Endothelial cell of umbilical vein (primary cell): ENCODE data around the gene C1orf198. TPM values are rescaled to one million over a fixed set of nuclear protein-coding genes. Genes with fewer than 3 reads are reported as not detected.

ENCODE experiments used
- BruUV-seq: library from RNA; stranded (reverse); fragments of 400-500 nt; replicated peaks from 2 replicates; lab custom pipeline; 2021; lab: Mats Ljungman, UMichigan
- CTCF ChIA-PET: fragments of 300-600, 350-600 bp; sonication (Branson Sonifier 250); formaldehyde crosslinking; loops from one replicate; lab custom pipeline; 2021; ENCODE audit warnings: antibody characterized with exemption, inconsistent platforms; lab: Charles Lee
- POLR2A ChIA-PET: fragments of 300-600, 350-600 bp; sonication (Branson Sonifier 250); formaldehyde crosslinking; loops from one replicate; lab custom pipeline; 2021; ENCODE audit warnings: antibody characterized with exemption, inconsistent platforms; lab: Charles Lee
- DNase-seq: peaks from one replicate; pipeline ENCODE4 v3.0.0-alpha.2; 2011; ENCODE audit warnings: low read depth, low spot score
- FAIRE-seq: peaks from 2 replicates; lab custom pipeline; 2011; peaks lifted over from hg19 to GRCh38; lab: Jason Lieb, UNC
- H2AFZ ChIP-seq: 2 replicates; pipeline ENCODE4 v1.6.0; 2012; ENCODE audit warnings: low read depth, low read length, control low read depth, inconsistent platforms
- H3K27ac ChIP-seq: 2 replicates; pipeline ENCODE4 v1.5.1; 2011; ENCODE audit warnings: low read depth, mild to moderate bottlenecking, control low read depth, low read length, moderate library complexity; ENCODE audit not compliant: insufficient read depth
- H3K27me3 ChIP-seq, 2 experiments: 2 replicates each; pipeline versions ENCODE4 v1.6.0 to v1.6.1; 2011; ENCODE audit warnings: low read length in 2 of 2, mixed read lengths in 1 of 2; ENCODE audit not compliant: control insufficient read depth in 2 of 2, insufficient read depth in 2 of 2
- H3K36me3 ChIP-seq, 2 experiments: 2 replicates in 1 of 2; 3 replicates in 1 of 2; pipeline ENCODE4 v1.5.1; 2011; ENCODE audit warnings: low read length in 2 of 2, mild to moderate bottlenecking in 1 of 2, moderate library complexity in 1 of 2; ENCODE audit not compliant: control insufficient read depth in 2 of 2, insufficient read depth in 2 of 2; ENCODE audit errors: extremely low read depth in 1 of 2
- H3K4me1 ChIP-seq: 3 replicates; pipeline ENCODE4 v1.5.1; 2011; ENCODE audit warnings: mild to moderate bottlenecking, low read length; ENCODE audit not compliant: control insufficient read depth, insufficient read depth; ENCODE audit errors: extremely low read depth
- H3K4me2 ChIP-seq: 2 replicates; pipeline ENCODE4 v1.6.1; 2011; ENCODE audit warnings: low read length, control low read depth, mixed read lengths; ENCODE audit not compliant: insufficient read depth
- H3K4me3 ChIP-seq, 3 experiments: fragments of 200-600 bp in 1 of 3; sonication (generic), shearing (Covaris generic) in 1 of 3; replicated peaks in 1 of 3; 2 replicates each; pipeline ENCODE4 v1.5.1; 2011 to 2016; ENCODE audit warnings: control low read depth in 3 of 3, low read length in 3 of 3, mild to moderate bottlenecking in 2 of 3, inconsistent platforms in 1 of 3, low read depth in 1 of 3, moderate library complexity in 1 of 3; ENCODE audit not compliant: insufficient read depth in 1 of 3
- H3K79me2 ChIP-seq: 2 replicates; pipeline ENCODE4 v1.6.0; 2012; ENCODE audit warnings: low read length, inconsistent platforms; ENCODE audit not compliant: control insufficient read depth, insufficient read depth
- H3K9ac ChIP-seq: replicated peaks from 2 replicates; pipeline ENCODE3; 2011; ENCODE audit warnings: low read length, control low read depth; ENCODE audit not compliant: insufficient read depth; ENCODE audit errors: extremely low read depth
- H3K9me1 ChIP-seq: replicated peaks from 3 replicates; pipeline ENCODE4 v1.6.0; 2011; ENCODE audit warnings: mild to moderate bottlenecking, low read length; ENCODE audit not compliant: control insufficient read depth, insufficient read depth; ENCODE audit errors: extremely low read depth
- H3K9me3 ChIP-seq: replicated peaks from 2 replicates; pipeline ENCODE4 v1.5.1; 2012; ENCODE audit warnings: low read length, inconsistent platforms; ENCODE audit not compliant: control insufficient read depth, insufficient read depth
- H4K20me1 ChIP-seq: replicated peaks from 2 replicates; pipeline ENCODE3; 2011; ENCODE audit warnings: mild to moderate bottlenecking, low read length; ENCODE audit not compliant: control insufficient read depth, insufficient read depth; ENCODE audit errors: extremely low read depth
- FOS ChIP-seq: IDR thresholded peaks from 2 replicates; pipeline ENCODE4 v1.6.1; 2011; ENCODE audit warnings: mild to moderate bottlenecking, low read length, moderate library complexity, borderline replicate concordance; ENCODE audit not compliant: insufficient read depth
- GATA2 ChIP-seq: IDR thresholded peaks from 2 replicates; pipeline ENCODE4 v1.7.0; 2011; ENCODE audit warnings: low read depth, mild to moderate bottlenecking, moderate library complexity, mixed read lengths, low read length; ENCODE audit not compliant: insufficient read length, insufficient read depth
- JUN ChIP-seq: IDR thresholded peaks from 2 replicates; pipeline ENCODE4 v1.6.1; 2011; ENCODE audit warnings: borderline replicate concordance, low read depth; ENCODE audit not compliant: insufficient read length, insufficient read depth
- MYC ChIP-seq: IDR thresholded peaks from one replicate; pipeline ENCODE4 v1.6.1; 2011; ENCODE audit warnings: mild to moderate bottlenecking, low read depth, low read length
- dilution Hi-C: fragments of 300-500 bp; cut with MboI; formaldehyde crosslinking; loops from one replicate; pipeline ENCODE4 v1.15.0; 2019; ENCODE audit warnings: low sequenced_read_pairs; ENCODE audit not compliant: extremely low pct_ligation_motif_present
- intact Hi-C: fragments of 100-400 bp; cut with micrococcal nuclease; formaldehyde crosslinking; loops from one replicate; pipeline ENCODE4 v1.10.0; 2022
- polyA plus RNA-seq, 4 experiments: library from polyadenylated mRNA; depleted of rRNA in 3 of 4; stranded (reverse) in 3 of 4; unstranded in 1 of 4; fragments of >200 nt; gene quantifications; 2 replicates each; pipeline versions ENCODE4 v1.2.1 to v1.2.3, GENCODE V29; 2011 to 2012; ENCODE audit warnings: missing spikeins in 1 of 4
- total RNA-seq: library from RNA; stranded (reverse); gene quantifications from 2 replicates; pipeline ENCODE4 v1.2.3, GENCODE V29; 2021
- TF ChIP-seq, protein P1 (sequence below): IDR thresholded peaks from 2 replicates; pipeline ENCODE4 v1.6.1; 2011; ENCODE audit not compliant: insufficient read depth, insufficient read length
- TF ChIP-seq, protein P2 (sequence below), 2 donors: IDR thresholded peaks; 1 replicate in 1 of 2; 2 replicates in 1 of 2; pipeline ENCODE4 v1.5.1; 2011; ENCODE audit warnings: low read length in 2 of 2, mild to moderate bottlenecking in 2 of 2, moderate library complexity in 2 of 2, control low read depth in 1 of 2, inconsistent platforms in 1 of 2, low read depth in 1 of 2; ENCODE audit not compliant: insufficient read depth in 1 of 2; ENCODE audit errors: extremely low read depth in 1 of 2

C1orf198 gene
- total and polyA plus RNA-seq, 2 donors (not counting 3 experiments of a cell fraction or from before 2014, with no cell fraction given): 21.2 to 29.2 TPM

DNA sequence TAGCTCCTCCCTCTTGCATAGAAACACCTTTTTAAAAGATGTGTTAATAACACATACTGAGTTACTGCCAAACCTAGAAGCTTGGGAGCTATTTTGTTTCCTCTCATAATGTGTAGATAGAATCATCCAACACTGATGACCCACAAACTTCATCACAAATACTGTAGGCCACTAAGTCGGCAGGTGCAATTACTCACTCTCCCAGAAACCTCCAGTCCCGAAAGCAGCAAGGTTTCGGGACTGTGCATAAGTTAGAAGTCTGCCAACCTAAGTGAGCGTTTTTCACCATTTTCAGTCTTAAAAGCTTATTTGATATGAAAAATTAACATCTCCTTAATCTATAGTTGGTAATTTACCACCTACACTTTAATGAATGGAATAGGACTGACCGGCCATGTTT, 32.0 kb downstream of the C1orf198 start:
- Histone ChIP-seq H3K27me3 (no peaks in the 10 kb centered on the region), H4K20me1 (no peaks in the 10 kb centered on the region), H3K27ac (no peak overlapping the region), H3K4me3 (no peak overlapping the region), H3K36me3 (peaks cover 0 to 4% of the 10 kb centered on the region in 2 experiments), H3K79me2 (no peaks in the 10 kb centered on the region), H3K9me1 (no peaks in the 10 kb centered on the region), H3K9ac (no peak overlapping the region), H3K4me1 (no peaks in the 10 kb centered on the region), H2AFZ (no peak overlapping the region), H3K9me3 (no peaks in the 10 kb centered on the region), H3K4me2 (no peak overlapping the region)
- intact Hi-C loops (no loop called here), dilution Hi-C loops (no loop called here)
- TF ChIP-seq FOS: no peak
- TF ChIP-seq, protein P1, sequence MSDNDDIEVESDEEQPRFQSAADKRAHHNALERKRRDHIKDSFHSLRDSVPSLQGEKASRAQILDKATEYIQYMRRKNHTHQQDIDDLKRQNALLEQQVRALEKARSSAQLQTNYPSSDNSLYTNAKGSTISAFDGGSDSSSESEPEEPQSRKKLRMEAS: no peak
- TF ChIP-seq, protein P2, sequence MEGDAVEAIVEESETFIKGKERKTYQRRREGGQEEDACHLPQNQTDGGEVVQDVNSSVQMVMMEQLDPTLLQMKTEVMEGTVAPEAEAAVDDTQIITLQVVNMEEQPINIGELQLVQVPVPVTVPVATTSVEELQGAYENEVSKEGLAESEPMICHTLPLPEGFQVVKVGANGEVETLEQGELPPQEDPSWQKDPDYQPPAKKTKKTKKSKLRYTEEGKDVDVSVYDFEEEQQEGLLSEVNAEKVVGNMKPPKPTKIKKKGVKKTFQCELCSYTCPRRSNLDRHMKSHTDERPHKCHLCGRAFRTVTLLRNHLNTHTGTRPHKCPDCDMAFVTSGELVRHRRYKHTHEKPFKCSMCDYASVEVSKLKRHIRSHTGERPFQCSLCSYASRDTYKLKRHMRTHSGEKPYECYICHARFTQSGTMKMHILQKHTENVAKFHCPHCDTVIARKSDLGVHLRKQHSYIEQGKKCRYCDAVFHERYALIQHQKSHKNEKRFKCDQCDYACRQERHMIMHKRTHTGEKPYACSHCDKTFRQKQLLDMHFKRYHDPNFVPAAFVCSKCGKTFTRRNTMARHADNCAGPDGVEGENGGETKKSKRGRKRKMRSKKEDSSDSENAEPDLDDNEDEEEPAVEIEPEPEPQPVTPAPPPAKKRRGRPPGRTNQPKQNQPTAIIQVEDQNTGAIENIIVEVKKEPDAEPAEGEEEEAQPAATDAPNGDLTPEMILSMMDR (IDR thresholded peaks at IDR 0.05; ENCODE audit: extremely low read depth in 1 of 2, insufficient read depth in 1 of 2, low read depth in 1 of 2, low read length in 2 of 2): no peak
- TF ChIP-seq JUN: no peak
- TF ChIP-seq MYC: no peak
- no peak for TF ChIP-seq GATA2
- no TSS peak for BruUV-seq
- POLR2A ChIA-PET: no interaction called here
- DNase-seq: no peak
- no peak for FAIRE-seq
- CTCF ChIA-PET: interaction anchor here (0.6 kb wide), 1 partner anchor 364 kb away, joined by 3 read pairs; no protein-coding TSS in a partner anchor
